ENCODE measurements around the gene MGRN1. TPM values are rescaled to one million over a fixed set of nuclear protein-coding genes. Genes with fewer than 3 reads are reported as not detected.

The MGRN1 gene
- total and polyA plus RNA-seq, 2 donors (not counting 3 experiments of a cell fraction or from before 2014, with no cell fraction given) = 15.6 to 73.0 TPM

- H3K27me3 ChIP-seq (ENCODE audit: control insufficient read depth in 2 of 2, insufficient read depth in 2 of 2, low read length in 2 of 2) = no peaks in the 10 kb centered on the region
- H3K79me2 ChIP-seq (ENCODE audit: control insufficient read depth, insufficient read depth, low read length) = peaks cover 8% of the 10 kb centered on the region
- TF ChIP-seq MYC (IDR thresholded peaks at IDR 0.05; ENCODE audit: low read depth, low read length) (no peak), GATA2 (IDR thresholded peaks at IDR 0.05; ENCODE audit: insufficient read depth, insufficient read length, low read depth, low read length) (no peak), POLR2AphosphoS5 (IDR thresholded peaks at IDR 0.05; ENCODE audit: insufficient read depth, low read depth, low read length) (no peak), JUN (IDR thresholded peaks at IDR 0.05; ENCODE audit: borderline replicate concordance, insufficient read depth, insufficient read length, low read depth) (no peak), FOS (IDR thresholded peaks at IDR 0.05; ENCODE audit: borderline replicate concordance, insufficient read depth, low read length) (no peak)
- TF ChIP-seq, protein P1, sequence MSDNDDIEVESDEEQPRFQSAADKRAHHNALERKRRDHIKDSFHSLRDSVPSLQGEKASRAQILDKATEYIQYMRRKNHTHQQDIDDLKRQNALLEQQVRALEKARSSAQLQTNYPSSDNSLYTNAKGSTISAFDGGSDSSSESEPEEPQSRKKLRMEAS (IDR thresholded peaks at IDR 0.05; ENCODE audit: insufficient read depth, insufficient read length) = no peak
- TF ChIP-seq, protein P2, sequence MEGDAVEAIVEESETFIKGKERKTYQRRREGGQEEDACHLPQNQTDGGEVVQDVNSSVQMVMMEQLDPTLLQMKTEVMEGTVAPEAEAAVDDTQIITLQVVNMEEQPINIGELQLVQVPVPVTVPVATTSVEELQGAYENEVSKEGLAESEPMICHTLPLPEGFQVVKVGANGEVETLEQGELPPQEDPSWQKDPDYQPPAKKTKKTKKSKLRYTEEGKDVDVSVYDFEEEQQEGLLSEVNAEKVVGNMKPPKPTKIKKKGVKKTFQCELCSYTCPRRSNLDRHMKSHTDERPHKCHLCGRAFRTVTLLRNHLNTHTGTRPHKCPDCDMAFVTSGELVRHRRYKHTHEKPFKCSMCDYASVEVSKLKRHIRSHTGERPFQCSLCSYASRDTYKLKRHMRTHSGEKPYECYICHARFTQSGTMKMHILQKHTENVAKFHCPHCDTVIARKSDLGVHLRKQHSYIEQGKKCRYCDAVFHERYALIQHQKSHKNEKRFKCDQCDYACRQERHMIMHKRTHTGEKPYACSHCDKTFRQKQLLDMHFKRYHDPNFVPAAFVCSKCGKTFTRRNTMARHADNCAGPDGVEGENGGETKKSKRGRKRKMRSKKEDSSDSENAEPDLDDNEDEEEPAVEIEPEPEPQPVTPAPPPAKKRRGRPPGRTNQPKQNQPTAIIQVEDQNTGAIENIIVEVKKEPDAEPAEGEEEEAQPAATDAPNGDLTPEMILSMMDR (IDR thresholded peaks at IDR 0.05; ENCODE audit: extremely low read depth in 1 of 2, insufficient read depth in 1 of 2, low read depth in 1 of 2, low read length in 2 of 2) = no peak
- H3K4me1 ChIP-seq (ENCODE audit: control insufficient read depth, extremely low read depth, insufficient read depth, low read length) = no peaks in the 10 kb centered on the region
- peaks cover 4 to 38% of the 10 kb centered on the region in 2 experiments for H3K36me3 ChIP-seq (ENCODE audit: control insufficient read depth in 2 of 2, extremely low read depth in 1 of 2, insufficient read depth in 2 of 2, low read length in 2 of 2)
- ChIA-PET POLR2A (no interaction called here), CTCF (no interaction called here)
- no peak overlapping the region for H3K9ac ChIP-seq (replicated peaks; ENCODE audit: extremely low read depth, insufficient read depth, low read length)
- no peak overlapping the region for H2AFZ ChIP-seq (ENCODE audit: low read depth, low read length)
- dilution Hi-C loops (cut with MboI; ENCODE audit: extremely low pct_ligation_motif_present, low sequenced_read_pairs) (no loop called here), intact Hi-C loops (cut with micrococcal nuclease) (loop anchor here (2.0 kb wide), 1 partner anchor 27 kb away; the partner anchor contains the start of gene MGRN1)
- H3K9me1 ChIP-seq (replicated peaks; ENCODE audit: control insufficient read depth, extremely low read depth, insufficient read depth, low read length) = no peaks in the 10 kb centered on the region
- no peaks in the 10 kb centered on the region for H3K9me3 ChIP-seq (replicated peaks; ENCODE audit: control insufficient read depth, insufficient read depth, low read length)
- H3K4me3 ChIP-seq (replicated peaks in 1 of 3; ENCODE audit: insufficient read depth in 1 of 3, low read depth in 1 of 3, low read length in 3 of 3) = no peak overlapping the region
- DNase-seq (ENCODE audit: low read depth, low spot score) (no peak), FAIRE-seq (no peak)
- no peak overlapping the region for H3K4me2 ChIP-seq (ENCODE audit: insufficient read depth, low read length)
- BruUV-seq (replicated peaks) = no TSS peak
- H3K27ac ChIP-seq (ENCODE audit: insufficient read depth, low read depth, low read length) = no peak overlapping the region
- no peaks in the 10 kb centered on the region for H4K20me1 ChIP-seq (replicated peaks; ENCODE audit: control insufficient read depth, extremely low read depth, insufficient read depth, low read length)
Observed at GRCh38 chr16:4651827-4652226, 27.2 kb downstream of the MGRN1 start.

Measured in endothelial cell of umbilical vein (primary cell).